GM23248 (cell line): Measurements from ENCODE around the gene MFNG.

Source experiments
- EZH2 ChIP-seq: fragments of 200-600 bp; sonication (generic); IDR thresholded peaks from 2 replicates; pipeline ENCODE4 v1.6.1; 2018; ENCODE audit warnings: antibody characterized with exemption, mild to moderate bottlenecking; ENCODE audit not compliant: insufficient read depth, poor library complexity, severe bottlenecking
- EZH2phosphoT487 ChIP-seq: fragments of 200-600 bp; sonication (generic); IDR thresholded peaks from 2 replicates; pipeline ENCODE4 v1.6.1; 2018; ENCODE audit warnings: antibody characterized with exemption, moderate library complexity, mild to moderate bottlenecking, low read depth; ENCODE audit not compliant: insufficient read depth

DNA sequence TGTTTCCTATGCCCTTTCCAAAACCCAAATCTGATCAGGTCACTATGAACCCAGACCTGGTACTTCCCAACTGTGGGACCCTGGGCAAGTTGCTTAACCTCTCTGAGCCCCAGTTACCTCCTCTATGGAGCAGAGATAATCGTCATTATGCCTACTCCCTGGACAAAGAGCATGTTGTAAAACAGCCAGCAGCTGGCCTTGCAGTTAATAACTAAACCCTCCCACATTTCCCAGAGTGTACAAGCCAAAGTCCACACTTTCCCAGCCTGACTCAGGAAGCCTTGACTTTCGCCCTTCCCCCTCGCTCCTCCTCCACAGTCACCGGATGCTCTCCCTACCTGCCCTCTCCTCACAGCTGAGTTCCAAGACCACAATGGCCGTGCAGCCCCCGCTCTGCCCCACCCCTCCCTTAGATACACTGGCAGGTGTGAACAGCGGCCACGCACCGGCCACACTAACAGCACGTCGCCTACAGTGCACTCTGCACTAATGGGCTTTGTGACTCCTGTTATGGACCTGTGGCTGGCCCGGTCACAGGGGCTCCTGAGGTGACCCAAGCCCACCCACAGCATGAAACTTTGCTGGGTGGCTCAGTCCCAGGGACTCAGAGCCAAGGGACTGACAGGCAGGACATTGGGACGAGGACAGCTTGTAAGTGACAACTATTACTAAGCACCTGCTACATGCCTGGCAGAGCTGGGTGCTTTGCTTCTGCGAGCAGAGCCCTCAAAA lies 15.6 kb upstream of the MFNG start:
- TF ChIP-seq EZH2 (no peak), EZH2phosphoT487 (no peak)
